Effector CD4-positive, alpha-beta T cell (primary cell): ENCODE results near the gene CMSS1.

ENCODE experiments used
- DNase-seq: peaks from one replicate; pipeline ENCODE4 v3.0.0-alpha.2; 2020

The CMSS1 gene

GRCh38 chr3:99907959-99908544 is 90.4 kb downstream of the CMSS1 start:
- DNase-seq, result no peak

GRCh38 chr3:99909714-99910495 is 92.2 kb downstream of the CMSS1 start:
- DNase-seq, result no peak

DNA sequence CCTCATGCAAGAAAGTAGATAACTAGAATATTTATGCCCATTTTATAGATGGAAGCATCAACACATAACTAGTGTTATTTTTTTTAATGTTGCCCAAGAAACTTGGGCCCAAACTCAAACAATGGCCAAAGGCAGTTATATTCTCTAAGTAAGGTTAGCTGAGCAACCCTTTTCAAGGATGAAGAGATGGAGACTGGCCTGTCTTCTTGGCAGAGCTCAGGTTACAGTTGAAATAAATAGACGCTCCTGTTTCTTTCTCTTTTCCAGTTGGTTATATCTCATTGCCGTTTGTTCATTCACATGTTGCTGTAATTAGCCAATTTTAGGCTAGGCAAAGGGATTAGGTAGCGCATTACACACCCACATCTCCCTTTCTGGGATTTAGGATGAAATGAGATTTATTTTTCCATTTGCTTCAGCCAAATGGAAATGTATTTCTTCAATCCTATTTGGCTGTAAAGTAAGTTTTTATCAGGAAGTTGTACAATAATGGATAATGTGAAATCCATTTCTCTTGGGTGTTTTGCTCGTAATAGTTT is 93.2 kb downstream of the CMSS1 start:
- DNase-seq, result no peak

GRCh38 chr3:99911433-99911832 is 93.8 kb downstream of the CMSS1 start:
- DNase-seq, result no peak

- no peak for DNase-seq
Observed at GRCh38 chr3:99915906-99916432, 98.3 kb downstream of the CMSS1 start.

GRCh38 chr3:99918715-99919114 is 101.1 kb downstream of the CMSS1 start:
- no peak for DNase-seq

DNA sequence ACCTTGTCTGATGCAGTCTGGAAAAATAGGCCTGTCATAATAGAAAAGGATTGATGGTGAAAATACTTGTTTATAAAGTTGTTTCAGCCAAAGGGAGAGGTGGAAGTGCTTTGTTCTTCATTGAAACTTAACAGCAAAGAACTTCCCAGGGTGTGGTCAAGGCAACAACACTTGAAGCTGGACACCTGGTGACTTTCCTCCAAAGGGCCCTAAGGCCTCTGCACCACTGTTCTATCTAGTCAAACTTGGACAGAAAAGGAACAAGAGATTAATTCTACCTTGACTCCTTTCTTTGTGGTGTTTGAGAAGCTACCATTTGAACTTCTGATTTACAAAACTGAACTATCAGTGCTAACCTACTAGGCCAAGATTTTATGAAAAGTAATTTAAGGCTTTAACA is 102.0 kb downstream of the CMSS1 start:
- DNase-seq, result no peak

DNA sequence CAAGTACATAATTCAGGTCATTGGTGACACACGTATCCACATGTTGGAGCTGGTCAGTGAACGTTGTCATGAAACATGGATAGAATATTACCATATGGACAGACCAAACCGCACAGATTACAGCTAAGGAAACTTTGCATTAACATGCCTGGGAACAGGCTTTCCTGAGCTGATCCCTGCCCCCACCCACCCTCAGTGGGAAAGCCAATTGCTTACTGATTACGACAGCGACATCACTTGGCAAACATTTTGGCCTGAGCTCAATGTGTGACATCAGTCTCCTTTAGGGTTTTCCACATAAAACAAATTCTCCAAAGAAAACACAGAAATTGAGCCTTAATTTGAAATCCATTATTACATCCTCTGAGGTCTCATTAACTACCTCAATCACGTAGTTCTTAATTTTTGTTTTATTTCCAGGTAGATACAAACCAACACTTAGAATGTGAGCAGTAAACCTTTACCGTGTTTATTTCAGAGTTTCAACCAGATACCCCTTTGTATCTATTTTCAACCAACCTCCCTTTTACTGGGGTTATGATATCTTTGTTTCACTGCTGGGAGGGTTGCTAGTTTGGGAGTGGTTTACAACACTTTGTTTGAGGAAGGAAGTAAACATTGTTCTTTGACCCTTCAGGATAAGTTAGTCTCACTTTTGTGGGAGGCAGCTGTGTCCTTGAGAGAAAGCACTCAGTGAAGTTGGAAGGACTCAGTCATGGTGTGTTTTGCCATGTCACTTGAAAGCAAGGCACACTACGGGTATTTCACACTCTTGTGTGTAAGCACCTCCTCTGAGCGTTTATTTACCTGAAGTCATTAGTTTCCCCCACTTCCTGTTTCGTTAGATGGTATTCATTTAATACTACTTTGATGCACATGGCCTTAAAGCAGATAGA is 103.1 kb downstream of the CMSS1 start:
- no peak for DNase-seq

- no peak for DNase-seq
Observed at GRCh38 chr3:99921377-99921695, 103.7 kb downstream of the CMSS1 start.

GRCh38 chr3:99921986-99922385 is 104.3 kb downstream of the CMSS1 start:
- no peak for DNase-seq

DNA sequence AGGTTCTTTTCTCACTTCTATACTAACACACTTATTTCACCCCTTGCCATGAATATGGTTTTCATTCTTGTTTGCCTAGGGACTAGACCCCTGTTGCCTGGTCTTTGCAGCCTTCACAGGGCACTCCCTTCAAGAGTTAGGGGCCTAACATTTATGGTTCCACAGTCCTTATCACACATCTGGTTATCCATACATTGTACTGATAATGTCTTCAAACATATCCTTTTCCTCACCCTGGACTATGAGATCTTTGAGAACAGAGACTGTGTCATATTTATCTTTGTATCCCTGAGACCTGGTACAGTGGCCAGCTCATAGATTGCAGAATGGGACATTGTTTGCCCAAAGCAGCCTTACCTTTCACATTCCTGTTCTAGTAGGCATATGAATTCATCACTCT is 106.2 kb downstream of the CMSS1 start:
- DNase-seq, result no peak

GRCh38 chr3:99925584-99926230 is 108.0 kb downstream of the CMSS1 start:
- DNase-seq, result no peak

GRCh38 chr3:99927671-99928457 is 110.2 kb downstream of the CMSS1 start:
- no peak for DNase-seq

DNA sequence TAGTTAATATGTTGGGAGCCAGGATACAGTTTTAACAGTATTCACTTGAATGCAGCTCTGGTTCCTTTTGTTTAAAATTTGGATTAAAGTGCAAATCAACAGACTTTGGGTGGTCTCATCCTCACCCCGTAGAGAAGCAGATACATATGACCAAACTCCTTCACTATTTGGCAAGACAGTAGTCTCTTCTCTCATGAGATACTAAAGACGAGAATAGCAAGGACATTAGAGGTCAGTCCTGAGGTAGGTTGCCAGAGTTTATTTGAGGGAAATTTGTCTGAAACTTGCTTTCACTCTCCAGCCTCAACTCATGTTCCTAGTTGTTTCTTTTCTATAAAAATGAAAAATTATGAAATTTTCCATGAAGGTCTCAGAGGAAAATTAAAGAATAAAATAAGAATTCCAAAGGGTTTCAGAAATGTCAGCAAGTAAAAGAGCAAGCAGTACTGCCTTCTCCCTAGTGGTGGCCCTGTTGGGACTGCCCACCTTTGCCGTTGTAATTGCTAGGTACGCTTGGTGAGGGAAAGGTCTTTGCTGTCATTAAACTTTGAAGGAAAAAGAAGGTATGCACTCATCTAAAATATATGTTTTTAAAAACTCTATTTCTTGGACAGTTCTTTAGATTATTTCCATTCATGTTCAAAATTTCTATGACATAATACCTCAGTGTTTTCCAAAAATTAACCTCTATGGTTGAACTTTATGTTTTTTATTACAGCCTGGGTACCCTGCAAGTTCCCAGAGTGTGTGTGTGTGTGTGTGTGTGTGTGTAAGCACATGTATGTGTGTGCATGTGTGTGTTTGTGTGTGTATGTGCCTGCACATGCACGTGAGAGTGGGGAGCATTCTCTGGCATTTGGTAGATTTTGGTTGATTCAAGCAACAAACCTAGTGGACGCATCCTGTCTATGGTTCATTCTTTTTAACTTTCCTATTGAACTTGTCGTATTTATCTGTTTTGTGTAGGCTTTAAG is 111.4 kb downstream of the CMSS1 start:
- no peak for DNase-seq

DNA sequence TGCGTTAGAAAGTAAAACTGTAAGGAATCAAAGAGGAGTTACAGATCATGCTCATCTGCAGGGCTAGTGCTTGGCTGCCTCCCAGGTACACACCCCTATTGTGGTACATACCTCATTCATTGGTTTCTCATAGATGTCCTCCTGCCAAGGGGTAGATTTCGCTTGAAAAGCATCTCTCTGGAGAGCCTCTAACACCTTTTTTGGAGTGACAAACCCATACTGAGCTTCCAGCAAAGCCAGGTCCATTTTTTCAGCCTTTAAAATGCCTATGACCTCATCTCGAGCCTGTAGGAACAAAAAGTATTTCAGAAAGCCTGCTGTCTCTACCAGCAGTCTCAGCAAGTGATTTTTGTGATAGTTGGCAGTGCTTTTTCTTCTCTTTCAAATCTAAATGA is 112.1 kb downstream of the CMSS1 start:
- DNase-seq, result no peak

- no peak for DNase-seq
Observed at GRCh38 chr3:99931059-99931458, 113.4 kb downstream of the CMSS1 start.

DNA sequence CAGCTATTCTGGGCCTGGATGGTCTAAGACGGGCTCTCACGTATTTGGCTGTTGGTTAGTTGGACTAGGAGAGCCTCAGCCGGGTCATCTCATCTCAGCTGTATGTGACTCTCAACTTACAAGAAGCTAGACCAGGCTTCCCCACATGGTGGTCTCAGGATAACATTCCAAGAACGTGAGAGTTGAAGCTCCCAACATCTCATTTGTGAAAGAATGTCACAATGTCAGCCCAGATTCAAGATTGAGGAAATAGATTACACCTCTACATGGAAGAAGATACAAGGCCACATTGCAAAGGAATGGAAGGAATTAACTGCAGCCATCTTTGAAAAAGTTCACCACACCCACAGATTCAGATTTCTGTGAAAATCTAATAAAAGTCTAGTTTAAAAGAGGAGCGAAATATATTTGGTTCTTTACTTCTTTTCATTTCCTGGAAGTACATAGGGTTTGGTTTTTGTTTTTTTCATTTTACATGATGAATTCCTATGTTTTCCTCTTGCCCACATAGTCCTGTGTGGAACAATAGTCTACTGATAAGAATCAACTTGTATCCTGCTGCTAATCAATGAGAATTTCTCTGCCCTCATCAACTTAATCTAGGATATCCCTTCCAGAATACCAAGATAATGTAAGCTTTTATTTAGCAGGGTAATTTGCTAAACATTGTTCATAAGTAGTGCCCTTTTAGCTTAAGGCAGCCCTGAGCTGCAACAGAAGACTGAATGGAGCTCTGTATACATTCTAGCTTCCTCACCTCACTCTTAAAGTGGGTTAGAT is 116.5 kb downstream of the CMSS1 start:
- no peak for DNase-seq

GRCh38 chr3:99934975-99935797 is 117.5 kb downstream of the CMSS1 start:
- DNase-seq, result no peak
